RWPE1 (cell line): ENCODE data around the gene TNFAIP8.

ENCODE experiments used
- CTCF ChIA-PET: fragments of 350-600 bp; sonication (Branson Sonifier 250); formaldehyde crosslinking; extraction: SDS; loops from one replicate; lab custom pipeline; 2021; lab: Yijun Ruan, JAX
- POLR2A ChIA-PET: fragments of 400-600 bp; formaldehyde crosslinking; extraction: SDS; loops from one replicate; lab custom pipeline; 2020; ENCODE audit warnings: antibody characterized with exemption; ENCODE audit not compliant: low non-redundant PET; lab: Yijun Ruan, JAX
- DNase-seq: peaks from one replicate; pipeline ENCODE4 v3.0.0; 2012; ENCODE audit warnings: low spot score
- H3K27ac ChIP-seq: fragments of 450-650 bp; 2 replicates; pipeline ENCODE4 v1.5.1; 2017
- TF ChIP-seq, protein P1 (sequence below): fragments of 450-650 bp; conservative IDR thresholded peaks from 2 replicates; pipeline ENCODE4 v1.5.1; 2017; ENCODE audit warnings: low read depth, mild to moderate bottlenecking

The TNFAIP8 gene

DNA sequence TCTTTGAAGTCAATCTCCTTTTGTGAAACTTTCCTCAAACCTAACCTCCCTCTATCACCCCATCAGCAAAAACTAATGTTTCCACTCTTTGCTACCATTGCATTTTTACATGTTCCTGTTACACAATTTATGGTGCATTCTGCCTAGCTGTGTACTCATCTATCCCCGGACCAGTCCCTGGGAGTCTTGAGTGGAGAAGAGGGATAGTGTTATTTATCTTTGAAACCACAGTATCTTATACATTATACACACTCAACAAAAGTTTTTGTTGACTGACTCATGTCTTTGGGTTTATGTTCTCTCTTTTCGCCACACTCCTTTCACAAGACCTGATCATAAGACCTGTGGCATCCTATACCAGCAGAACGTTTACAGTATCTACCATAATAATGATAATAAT, 26.4 kb downstream of the TNFAIP8 start:
- no peak for DNase-seq

DNA sequence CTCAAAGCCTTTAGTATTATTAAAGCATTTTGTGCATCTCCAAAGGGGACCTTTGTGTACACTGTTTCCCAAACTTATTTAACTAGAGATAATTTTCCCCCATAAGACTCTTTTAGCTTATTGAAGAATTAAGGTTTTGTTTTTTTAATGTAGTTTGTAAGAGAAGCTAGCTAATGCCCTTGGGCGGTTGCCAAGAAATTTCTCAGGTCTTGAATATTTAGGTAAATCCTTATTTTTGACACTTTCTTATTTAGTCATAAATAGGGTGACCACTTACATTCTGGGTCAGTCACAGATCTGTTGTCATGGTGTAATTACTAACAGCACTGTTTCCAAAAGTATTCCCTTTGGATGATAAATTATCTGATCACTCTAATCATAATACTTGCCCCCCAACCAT, 27.2 kb downstream of the TNFAIP8 start:
- no peak for DNase-seq
- POLR2A ChIA-PET = no interaction called here
- no peak overlapping the region for H3K27ac ChIP-seq
- CTCF ChIA-PET = no interaction called here
- TF ChIP-seq, protein P1, sequence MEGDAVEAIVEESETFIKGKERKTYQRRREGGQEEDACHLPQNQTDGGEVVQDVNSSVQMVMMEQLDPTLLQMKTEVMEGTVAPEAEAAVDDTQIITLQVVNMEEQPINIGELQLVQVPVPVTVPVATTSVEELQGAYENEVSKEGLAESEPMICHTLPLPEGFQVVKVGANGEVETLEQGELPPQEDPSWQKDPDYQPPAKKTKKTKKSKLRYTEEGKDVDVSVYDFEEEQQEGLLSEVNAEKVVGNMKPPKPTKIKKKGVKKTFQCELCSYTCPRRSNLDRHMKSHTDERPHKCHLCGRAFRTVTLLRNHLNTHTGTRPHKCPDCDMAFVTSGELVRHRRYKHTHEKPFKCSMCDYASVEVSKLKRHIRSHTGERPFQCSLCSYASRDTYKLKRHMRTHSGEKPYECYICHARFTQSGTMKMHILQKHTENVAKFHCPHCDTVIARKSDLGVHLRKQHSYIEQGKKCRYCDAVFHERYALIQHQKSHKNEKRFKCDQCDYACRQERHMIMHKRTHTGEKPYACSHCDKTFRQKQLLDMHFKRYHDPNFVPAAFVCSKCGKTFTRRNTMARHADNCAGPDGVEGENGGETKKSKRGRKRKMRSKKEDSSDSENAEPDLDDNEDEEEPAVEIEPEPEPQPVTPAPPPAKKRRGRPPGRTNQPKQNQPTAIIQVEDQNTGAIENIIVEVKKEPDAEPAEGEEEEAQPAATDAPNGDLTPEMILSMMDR = no peak

More for the DNA sequence above, 26.4 kb downstream of the TNFAIP8 start:
- TF ChIP-seq, protein P1 = no peak
- ChIA-PET CTCF (no interaction called here), POLR2A (no interaction called here)
- H3K27ac ChIP-seq = no peak overlapping the region

DNA sequence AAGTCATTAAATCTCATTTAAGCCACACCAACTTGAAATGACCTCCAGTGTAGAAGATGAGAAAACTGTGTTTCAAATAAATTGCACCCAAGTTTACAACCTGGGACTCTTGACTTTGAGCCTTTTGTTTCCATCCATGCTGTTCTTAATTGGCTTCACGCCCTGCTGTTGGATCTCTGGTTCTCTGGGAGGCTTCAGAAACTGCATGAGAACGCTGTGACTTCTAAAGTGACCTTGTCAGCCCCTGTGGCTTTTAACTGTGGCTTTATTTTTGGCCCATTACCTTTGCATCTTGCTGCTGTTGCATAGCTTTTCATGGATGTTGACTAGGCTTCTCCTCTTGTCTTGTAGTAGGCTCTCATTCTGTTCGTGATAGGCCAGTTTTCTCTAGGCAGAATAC, 29.3 kb downstream of the TNFAIP8 start:
- POLR2A ChIA-PET = no interaction called here
- DNase-seq = no peak
- TF ChIP-seq, protein P1 = no peak
- CTCF ChIA-PET = interaction anchor here (0.6 to 0.9 kb wide), 2 partner anchors 13 to 27 kb away, joined by 3 read pairs; no protein-coding TSS in a partner anchor
- H3K27ac ChIP-seq = no peak overlapping the region

DNA sequence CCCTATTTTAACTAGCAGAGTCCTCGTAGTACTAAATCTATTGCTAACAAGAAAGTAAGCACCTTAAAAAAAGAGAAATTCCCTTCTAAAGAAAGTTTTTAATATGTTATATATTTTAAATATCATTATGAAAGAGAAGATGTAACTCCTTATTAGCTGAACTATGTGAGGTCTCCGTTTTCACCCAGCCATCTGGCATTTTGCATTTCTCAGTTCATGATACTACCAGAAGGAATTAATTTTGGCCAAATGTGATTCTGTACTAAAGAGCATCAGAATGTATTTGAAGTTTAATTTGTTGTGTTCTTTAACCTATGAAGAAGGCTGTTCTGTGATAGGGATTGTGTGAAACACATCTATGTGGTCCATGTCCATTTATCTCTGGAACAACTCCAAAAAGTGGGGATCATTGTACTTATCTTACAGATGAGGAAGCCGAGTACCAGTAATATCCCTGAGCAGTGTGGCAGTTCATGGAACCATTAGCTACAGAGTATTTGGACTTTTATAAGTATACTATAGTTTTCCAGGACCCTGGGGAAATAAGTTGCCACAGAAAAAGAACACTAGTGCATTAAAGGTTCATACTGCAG, 29.8 kb downstream of the TNFAIP8 start:
- TF ChIP-seq, protein P1 = no peak
- DNase-seq = no peak
- no peak overlapping the region for H3K27ac ChIP-seq
- ChIA-PET POLR2A (no interaction called here), CTCF (interaction anchor here (0.6 to 0.9 kb wide), 4 partner anchors 14 to 27 kb away, joined by 3 read pairs; no protein-coding TSS in a partner anchor)

DNA sequence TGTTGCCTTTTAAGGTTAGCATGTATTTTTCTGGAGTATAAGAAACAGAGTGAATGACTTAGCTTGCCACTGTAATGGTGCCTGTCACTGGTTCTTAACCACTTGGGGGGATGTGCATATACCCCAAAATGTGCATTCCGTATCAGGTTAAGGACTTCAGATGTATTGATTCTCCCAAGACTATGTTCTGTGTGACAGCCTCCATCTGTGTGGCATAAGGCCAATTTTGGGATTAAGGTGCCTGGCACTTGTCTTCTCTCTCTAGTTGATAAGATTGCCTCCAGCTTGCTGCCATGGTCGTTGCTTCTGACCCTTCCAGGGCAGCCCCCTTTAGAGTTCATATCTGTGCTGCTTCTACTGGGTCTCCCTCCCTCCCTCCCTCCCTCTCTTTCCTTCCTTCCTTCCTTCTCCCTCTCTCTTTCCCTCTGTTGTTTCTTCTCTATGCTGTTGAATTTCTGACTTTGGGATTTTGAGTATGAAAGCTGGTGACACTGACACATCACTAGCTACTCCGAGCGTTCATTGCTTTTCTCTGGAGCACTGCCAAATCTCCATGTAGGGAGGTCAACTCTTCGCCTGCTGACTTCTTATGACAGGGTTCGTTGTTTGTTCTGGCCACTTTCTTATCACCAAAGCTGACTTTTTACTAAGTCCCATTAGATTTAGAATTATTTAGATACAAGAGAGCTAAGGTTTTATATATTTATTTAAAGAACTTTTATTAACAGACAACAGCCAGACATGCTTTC, 31.0 kb downstream of the TNFAIP8 start:
- ChIA-PET POLR2A (no interaction called here), CTCF (no interaction called here)
- H3K27ac ChIP-seq = no peak overlapping the region
- no peak for DNase-seq
- TF ChIP-seq, protein P1 = no peak

DNA sequence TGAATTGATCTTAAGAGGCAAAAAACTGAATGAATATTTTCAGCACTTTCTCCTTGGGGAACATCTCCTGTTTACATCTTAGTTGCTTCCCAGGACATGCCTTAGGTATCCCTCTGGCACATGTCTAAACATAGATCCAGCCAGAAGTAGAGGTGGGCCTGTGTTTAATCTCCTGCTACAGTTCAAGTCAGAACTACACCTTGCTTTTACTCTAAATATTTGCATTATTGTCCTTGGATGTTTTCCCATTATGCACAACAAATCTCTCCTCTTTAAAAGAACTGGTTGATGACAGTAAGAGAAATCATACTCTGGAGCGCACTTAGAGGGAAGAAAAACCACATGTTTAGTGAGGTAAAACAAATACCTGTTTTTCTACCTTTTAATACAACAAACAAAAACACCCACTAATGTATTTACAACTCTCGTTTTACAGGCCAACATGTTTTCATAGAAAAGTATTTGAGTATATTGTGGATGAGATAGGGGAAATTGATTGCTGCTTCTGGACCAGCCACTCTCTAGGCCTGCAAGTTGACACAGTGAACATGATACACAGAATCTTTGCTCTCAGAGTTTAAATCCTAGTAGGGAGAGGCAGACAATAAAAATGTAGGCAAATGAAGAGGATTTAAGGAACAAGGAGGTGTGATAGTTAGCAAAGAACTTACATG, 32.3 kb downstream of the TNFAIP8 start:
- DNase-seq = no peak
- TF ChIP-seq, protein P1 = no peak
- ChIA-PET CTCF (interaction anchor here (0.7 kb wide), 1 partner anchor 1730 kb away, joined by 3 read pairs; no protein-coding TSS in a partner anchor), POLR2A (no interaction called here)
- H3K27ac ChIP-seq = no peak overlapping the region; the same call in 1 of the 2 replicates
